HG02943 (cell line): ENCODE results near the gene CWC27.

ENCODE experiments used
- ATAC-seq: cut with Tn5 transposase; IDR thresholded peaks from one replicate; pipeline ENCODE4 v1.9.1; 2021; ENCODE audit warnings: mild to moderate bottlenecking, low read depth, moderate library complexity; ENCODE audit not compliant: unreplicated experiment

Gene CWC27

GRCh38 chr5:64768358-64769312 is at the start of gene CWC27, which contains the start of gene SREK1IP1:
Gene CWC27 (plus strand): TSS chr5:64768930. CDS start chr5:64769147, 217 bp downstream.
Gene SREK1IP1 (minus strand): TSS chr5:64768691. CDS start chr5:64768517, 174 bp downstream.
- peak; percentile 99 for ATAC-seq

GRCh38 chr5:64722588-64722987 is 46.1 kb upstream of the CWC27 start:
- no peak for ATAC-seq

- no peak for ATAC-seq
Observed at GRCh38 chr5:64727150-64727549, 41.6 kb upstream of the CWC27 start.

- ATAC-seq = no peak
Observed at GRCh38 chr5:64742411-64742810, 26.3 kb upstream of the CWC27 start.

- no peak for ATAC-seq
Observed at GRCh38 chr5:64742821-64743220, 25.9 kb upstream of the CWC27 start.

GRCh38 chr5:64744914-64745313 is 23.8 kb upstream of the CWC27 start:
- no peak for ATAC-seq

GRCh38 chr5:64746446-64746845 is 22.3 kb upstream of the CWC27 start:
- ATAC-seq = no peak

- no peak for ATAC-seq
Observed at GRCh38 chr5:64749385-64749784, 19.3 kb upstream of the CWC27 start.

- no peak for ATAC-seq
Observed at GRCh38 chr5:64754066-64754465, 14.7 kb upstream of the CWC27 start.

- ATAC-seq = no peak
Observed at GRCh38 chr5:64758901-64759300, 9.8 kb upstream of the CWC27 start.

- ATAC-seq = no peak
Observed at GRCh38 chr5:64759960-64760660, 8.6 kb upstream of the CWC27 start.

- ATAC-seq = no peak
Observed at GRCh38 chr5:64763948-64764503, 4.7 kb upstream of the CWC27 start.

GRCh38 chr5:64765804-64766504 is 2.8 kb upstream of the CWC27 start:
- ATAC-seq = no peak

GRCh38 chr5:64766941-64767340 is 1.8 kb upstream of the CWC27 start:
- ATAC-seq = no peak

GRCh38 chr5:64767959-64768357 is 772 bp upstream of the CWC27 start:
- ATAC-seq = peak; percentile 11

GRCh38 chr5:64769855-64770254 is 1.1 kb downstream of the CWC27 start:
- no peak for ATAC-seq

GRCh38 chr5:64771736-64772135 is 3.0 kb downstream of the CWC27 start:
- ATAC-seq = no peak

- no peak for ATAC-seq
Observed at GRCh38 chr5:64773533-64773932, 4.8 kb downstream of the CWC27 start.

- no peak for ATAC-seq
Observed at GRCh38 chr5:64775291-64775690, 6.6 kb downstream of the CWC27 start.

- peak; percentile 78 for ATAC-seq
Observed at GRCh38 chr5:64784451-64785025, 15.8 kb downstream of the CWC27 start.
